H1 (cell line): ENCODE measurements around the gene DOCK9.

Experiments used
- CEBPB ChIP-seq: IDR thresholded peaks from 2 replicates; pipeline ENCODE4 v1.6.1; 2012; ENCODE audit warnings: low read depth, low read length
- CREB1 ChIP-seq: IDR thresholded peaks from 2 replicates; pipeline ENCODE4 v1.6.1; 2012; ENCODE audit warnings: inconsistent platforms
- CTCF ChIP-seq, 3 experiments: IDR thresholded peaks; 1 replicate in 2 of 3; 2 replicates in 1 of 3; pipeline versions ENCODE4 v1.5.1 to v1.6.1; 2011; ENCODE audit warnings: low read length in 3 of 3, mild to moderate bottlenecking in 3 of 3, inconsistent platforms in 2 of 3, low read depth in 1 of 3, moderate library complexity in 1 of 3; ENCODE audit not compliant: insufficient read depth in 1 of 3; ENCODE audit errors: control extremely low read depth in 1 of 3
- EP300 ChIP-seq, 2 experiments: IDR thresholded peaks; 1 replicate in 1 of 2; 2 replicates in 1 of 2; pipeline ENCODE4 v1.6.1; 2011 to 2012; ENCODE audit warnings: low read depth in 2 of 2, low read length in 2 of 2, mild to moderate bottlenecking in 2 of 2, borderline replicate concordance in 1 of 2, inconsistent platforms in 1 of 2, moderate library complexity in 1 of 2
- EZH2 ChIP-seq: fragments of 200-600 bp; sonication (generic); IDR thresholded peaks from 2 replicates; pipeline ENCODE4 v1.7.1; 2012; ENCODE audit warnings: low read depth, mild to moderate bottlenecking, moderate library complexity, low read length, inconsistent platforms; ENCODE audit not compliant: severe bottlenecking
- GABPA ChIP-seq: IDR thresholded peaks from 2 replicates; pipeline ENCODE4 v1.6.1; 2011; ENCODE audit warnings: mild to moderate bottlenecking, low read length, moderate library complexity, borderline replicate concordance; ENCODE audit not compliant: insufficient read depth
- RAD21 ChIP-seq, 2 experiments: IDR thresholded peaks in 1 of 2; conservative IDR thresholded peaks in 1 of 2; 2 replicates each; pipeline ENCODE4 v1.6.1; 2011; ENCODE audit warnings: low read depth in 2 of 2, low read length in 2 of 2, improper control_type of control experiment in 1 of 2, inconsistent platforms in 1 of 2, mild to moderate bottlenecking in 1 of 2, moderate library complexity in 1 of 2
- SIN3A ChIP-seq, 2 experiments: IDR thresholded peaks in 1 of 2; conservative IDR thresholded peaks in 1 of 2; 2 replicates each; pipeline ENCODE4 v1.6.1; 2011 to 2012; ENCODE audit warnings: low read length in 2 of 2, improper control_type of control experiment in 1 of 2, low read depth in 1 of 2, mild to moderate bottlenecking in 1 of 2
- SUZ12 ChIP-seq: fragments of 200-600 bp; sonication (generic); IDR thresholded peaks from 2 replicates; pipeline ENCODE4 v1.6.1; 2012; ENCODE audit warnings: mild to moderate bottlenecking, inconsistent platforms, low read length, moderate library complexity, mixed read lengths
- TBP ChIP-seq: IDR thresholded peaks from 2 replicates; pipeline ENCODE4 v1.6.1; 2011; ENCODE audit warnings: low read depth, low read length, improper control_type of control experiment
- YY1 ChIP-seq: IDR thresholded peaks from 2 replicates; pipeline ENCODE4 v1.6.1; 2011; ENCODE audit warnings: low read depth, mild to moderate bottlenecking, low read length
- TF ChIP-seq, protein P1 (sequence below): IDR thresholded peaks from 2 replicates; pipeline ENCODE4 v1.6.1; 2012; ENCODE audit warnings: low read length, inconsistent platforms

- TF ChIP-seq CTCF (IDR thresholded peaks at IDR 0.05; ENCODE audit: control extremely low read depth in 1 of 3, insufficient read depth in 1 of 3, low read depth in 1 of 3, low read length in 3 of 3) (no peak), RAD21 (IDR thresholded peaks at IDR 0.05 in 1 of 2, conservative IDR thresholded peaks at IDR 0.05 in 1 of 2; ENCODE audit: low read depth in 2 of 2, low read length in 2 of 2) (no peak), SUZ12 (no peak), GABPA (no peak), EZH2 (no peak), CREB1 (no peak), YY1 (no peak), TBP (no peak), CEBPB (no peak), SIN3A (conservative IDR thresholded peaks at IDR 0.05 in 1 of 2, IDR thresholded peaks at IDR 0.05 in 1 of 2; ENCODE audit: low read depth in 1 of 2, low read length in 2 of 2) (no peak), EP300 (IDR thresholded peaks at IDR 0.05; ENCODE audit: borderline replicate concordance in 1 of 2, low read depth in 2 of 2, low read length in 2 of 2) (no peak)
- TF ChIP-seq, protein P1, sequence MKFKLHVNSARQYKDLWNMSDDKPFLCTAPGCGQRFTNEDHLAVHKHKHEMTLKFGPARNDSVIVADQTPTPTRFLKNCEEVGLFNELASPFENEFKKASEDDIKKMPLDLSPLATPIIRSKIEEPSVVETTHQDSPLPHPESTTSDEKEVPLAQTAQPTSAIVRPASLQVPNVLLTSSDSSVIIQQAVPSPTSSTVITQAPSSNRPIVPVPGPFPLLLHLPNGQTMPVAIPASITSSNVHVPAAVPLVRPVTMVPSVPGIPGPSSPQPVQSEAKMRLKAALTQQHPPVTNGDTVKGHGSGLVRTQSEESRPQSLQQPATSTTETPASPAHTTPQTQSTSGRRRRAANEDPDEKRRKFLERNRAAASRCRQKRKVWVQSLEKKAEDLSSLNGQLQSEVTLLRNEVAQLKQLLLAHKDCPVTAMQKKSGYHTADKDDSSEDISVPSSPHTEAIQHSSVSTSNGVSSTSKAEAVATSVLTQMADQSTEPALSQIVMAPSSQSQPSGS, result no peak
Measured at GRCh38 chr13:98804336-98804855, 173.5 kb downstream of the DOCK9 start.
